MM.1S (cell line): Measurements from ENCODE around the gene DZANK1.

Experiments
- DNase-seq: peaks from one replicate; pipeline ENCODE4 v3.0.0-alpha.2; 2015
- H2AFZ ChIP-seq: fragments of 300-600 bp; sonication (generic); 2 replicates; pipeline ENCODE4 v1.6.0; 2016; ENCODE audit warnings: antibody characterized with exemption, low read length
- H3F3A ChIP-seq: fragments of 300-600 bp; sonication (generic); 2 replicates; pipeline ENCODE4 v1.6.1; 2016; ENCODE audit warnings: mild to moderate bottlenecking, antibody characterized with exemption, low read length, moderate library complexity, mixed read lengths; ENCODE audit not compliant: insufficient read depth
- H3K27ac ChIP-seq: fragments of 300-600 bp; sonication (generic); 2 replicates; pipeline ENCODE4 v1.5.1; 2016; ENCODE audit warnings: mild to moderate bottlenecking, low read length
- H3K27me3 ChIP-seq: fragments of 300-600 bp; sonication (generic); replicated peaks from 2 replicates; pipeline ENCODE4 v1.6.0; 2016; ENCODE audit warnings: low read length; ENCODE audit not compliant: insufficient read depth
- H3K36me3 ChIP-seq: fragments of 300-600 bp; sonication (generic); replicated peaks from 2 replicates; pipeline ENCODE4 v1.6.1; 2016; ENCODE audit warnings: mild to moderate bottlenecking, low read length, mixed read lengths; ENCODE audit not compliant: insufficient read depth
- H3K4me1 ChIP-seq: fragments of 300-600 bp; sonication (generic); 2 replicates; pipeline ENCODE4 v1.6.1; 2016; ENCODE audit warnings: low read length, mixed read lengths
- H3K4me2 ChIP-seq: fragments of 300-600 bp; sonication (generic); 2 replicates; pipeline ENCODE4 v1.6.0; 2016; ENCODE audit warnings: low read depth, low read length
- H3K4me3 ChIP-seq: fragments of 300-600 bp; sonication (generic); 2 replicates; pipeline ENCODE4 v1.5.1; 2016; ENCODE audit warnings: low read length, mixed read lengths
- H3K79me2 ChIP-seq: fragments of 300-600 bp; sonication (generic); 2 replicates; pipeline ENCODE4 v1.6.1; 2016; ENCODE audit warnings: mixed run types, low read length, mixed read lengths
- H3K9ac ChIP-seq: fragments of 300-600 bp; sonication (generic); 2 replicates; pipeline ENCODE4 v1.6.1; 2016; ENCODE audit warnings: low read length, mixed read lengths
- H3K9me2 ChIP-seq: fragments of 300-600 bp; sonication (generic); replicated peaks from 2 replicates; pipeline ENCODE4 v1.6.1; 2016; ENCODE audit warnings: mild to moderate bottlenecking, low read length, mixed read lengths; ENCODE audit not compliant: insufficient read depth
- H3K9me3 ChIP-seq: fragments of 300-600 bp; sonication (generic); replicated peaks from 2 replicates; pipeline ENCODE4 v1.6.1; 2016; ENCODE audit warnings: mild to moderate bottlenecking, low read length, mixed read lengths; ENCODE audit not compliant: insufficient read depth
- H4K20me1 ChIP-seq: fragments of 300-600 bp; sonication (generic); 2 replicates; pipeline ENCODE4 v1.6.1; 2016; ENCODE audit warnings: mild to moderate bottlenecking, low read length, moderate library complexity, mixed read lengths; ENCODE audit not compliant: insufficient read depth
- EZH2 ChIP-seq: fragments of 300-600 bp; sonication (generic); optimal IDR thresholded peaks from 2 replicates; pipeline ENCODE3; 2017; ENCODE audit warnings: low read depth, mild to moderate bottlenecking, antibody characterized with exemption, low read length, mixed read lengths
- EZH2phosphoT487 ChIP-seq: fragments of 300-600 bp; sonication (generic); IDR thresholded peaks from 2 replicates; pipeline ENCODE4 v1.6.1; 2018; ENCODE audit warnings: antibody characterized with exemption, low read length
- TF ChIP-seq, protein P1 (sequence below): fragments of 300-600 bp; sonication (generic); IDR thresholded peaks from 2 replicates; pipeline ENCODE4 v1.5.1; 2016; ENCODE audit warnings: antibody characterized with exemption, low read length, mixed read lengths

The DZANK1 gene

DNA sequence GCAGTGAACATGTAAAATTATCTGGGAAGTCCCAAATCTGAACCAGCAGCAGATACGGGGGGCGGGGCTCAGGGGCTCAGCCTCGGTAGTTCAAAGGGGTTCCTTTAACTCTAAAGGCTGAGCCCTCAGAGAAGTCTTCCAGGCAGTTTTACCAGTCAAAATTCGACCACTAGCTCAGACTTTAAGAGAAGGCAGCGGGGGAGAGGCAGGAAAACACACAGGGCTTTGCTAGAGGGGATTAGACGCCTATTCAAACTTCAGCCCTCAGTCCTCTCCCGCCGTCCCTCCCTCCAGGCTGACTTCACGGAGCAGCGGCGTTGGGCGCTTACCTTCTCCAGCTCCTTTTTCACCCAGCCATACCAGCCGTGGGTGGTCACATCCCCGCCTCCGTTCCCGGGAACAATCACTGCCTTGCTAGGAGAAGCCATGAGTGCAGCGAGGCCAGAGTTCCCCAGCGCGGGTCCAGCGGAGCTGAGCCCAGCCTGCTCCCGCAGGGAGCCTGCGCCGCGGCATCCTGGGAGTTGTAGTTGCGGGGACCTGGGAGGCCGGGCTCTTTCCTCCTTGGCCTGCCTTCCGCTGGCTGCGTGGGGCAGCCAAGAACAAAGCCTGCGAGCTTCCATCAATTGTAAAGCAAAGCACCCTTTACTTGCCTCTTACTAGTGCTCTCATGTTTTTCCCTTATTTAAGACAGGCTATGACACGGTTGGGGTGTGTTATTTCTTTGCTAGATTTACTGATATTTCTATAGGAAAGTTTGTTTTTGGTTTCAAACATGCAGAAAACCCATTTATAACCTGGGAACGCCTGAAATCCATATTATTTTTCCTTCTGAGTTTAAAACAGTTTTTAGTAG lies 30.1 kb upstream of the DZANK1 start, which contains the start of gene RBBP9:
Gene RBBP9 (minus strand): TSS at position 486 of the 853 bp plus-strand sequence. CDS start 58 bp downstream, at position 428.
- H3K4me3 ChIP-seq: peak within 1 kb of the TSS; percentile 91
- no peaks in the 10 kb centered on the region for H3K27me3 ChIP-seq
- peak within 1 kb of the TSS; percentile 42 for H3K4me2 ChIP-seq
- H3K9me3 ChIP-seq: no peaks in the 10 kb centered on the region
- peak; percentile 81 for DNase-seq
- peak within 1 kb of the TSS; percentile 95 for H2AFZ ChIP-seq
- no peaks in the 10 kb centered on the region for H4K20me1 ChIP-seq
- H3K27ac ChIP-seq: no peak within 1 kb of the TSS
- TF ChIP-seq, protein P1, sequence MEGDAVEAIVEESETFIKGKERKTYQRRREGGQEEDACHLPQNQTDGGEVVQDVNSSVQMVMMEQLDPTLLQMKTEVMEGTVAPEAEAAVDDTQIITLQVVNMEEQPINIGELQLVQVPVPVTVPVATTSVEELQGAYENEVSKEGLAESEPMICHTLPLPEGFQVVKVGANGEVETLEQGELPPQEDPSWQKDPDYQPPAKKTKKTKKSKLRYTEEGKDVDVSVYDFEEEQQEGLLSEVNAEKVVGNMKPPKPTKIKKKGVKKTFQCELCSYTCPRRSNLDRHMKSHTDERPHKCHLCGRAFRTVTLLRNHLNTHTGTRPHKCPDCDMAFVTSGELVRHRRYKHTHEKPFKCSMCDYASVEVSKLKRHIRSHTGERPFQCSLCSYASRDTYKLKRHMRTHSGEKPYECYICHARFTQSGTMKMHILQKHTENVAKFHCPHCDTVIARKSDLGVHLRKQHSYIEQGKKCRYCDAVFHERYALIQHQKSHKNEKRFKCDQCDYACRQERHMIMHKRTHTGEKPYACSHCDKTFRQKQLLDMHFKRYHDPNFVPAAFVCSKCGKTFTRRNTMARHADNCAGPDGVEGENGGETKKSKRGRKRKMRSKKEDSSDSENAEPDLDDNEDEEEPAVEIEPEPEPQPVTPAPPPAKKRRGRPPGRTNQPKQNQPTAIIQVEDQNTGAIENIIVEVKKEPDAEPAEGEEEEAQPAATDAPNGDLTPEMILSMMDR: no peak
- no peak for TF ChIP-seq EZH2phosphoT487
- no peak for TF ChIP-seq EZH2
- no peaks in the 10 kb centered on the region for H3K36me3 ChIP-seq
- no peaks in the 10 kb centered on the region for H3K79me2 ChIP-seq
- H3F3A ChIP-seq: no peaks in the 10 kb centered on the region
- no peaks in the 10 kb centered on the region for H3K4me1 ChIP-seq
- H3K9ac ChIP-seq: peak within 1 kb of the TSS; percentile 65; the same call in 1 of the 2 replicates
- H3K9me2 ChIP-seq: no peaks in the 10 kb centered on the region

DNA sequence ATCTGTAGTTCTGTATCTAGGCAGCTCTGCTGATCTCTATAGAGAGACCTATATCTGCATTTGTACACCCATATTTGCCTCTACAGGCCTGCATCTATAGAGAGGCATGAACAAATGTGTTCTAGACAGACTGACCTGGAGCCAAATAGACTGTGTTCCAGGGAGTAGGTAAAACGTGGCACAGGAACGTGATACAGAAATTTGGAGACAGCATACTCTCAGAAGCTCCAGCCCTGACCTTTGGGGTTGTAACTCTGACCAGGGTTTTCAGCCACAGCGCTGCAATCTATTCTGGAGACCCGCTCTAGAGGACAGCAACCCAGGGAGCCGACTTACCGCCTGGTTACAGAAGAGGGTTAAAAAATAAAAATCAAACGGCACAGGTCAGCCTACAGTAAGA lies 29.2 kb upstream of the DZANK1 start:
- Histone ChIP-seq H3K36me3 (no peaks in the 10 kb centered on the region), H3K4me2 (peak overlapping the region; percentile 42; the same call in 1 of the 2 replicates), H3K79me2 (no peaks in the 10 kb centered on the region), H2AFZ (peak overlapping the region; percentile 95), H3K27me3 (no peaks in the 10 kb centered on the region), H3K9me3 (no peaks in the 10 kb centered on the region), H3K4me3 (peak overlapping the region; percentile 91), H4K20me1 (no peaks in the 10 kb centered on the region), H3F3A (no peaks in the 10 kb centered on the region), H3K4me1 (no peaks in the 10 kb centered on the region), H3K9me2 (no peaks in the 10 kb centered on the region), H3K27ac (no peak overlapping the region), H3K9ac (peak overlapping the region; percentile 65; the same call in 1 of the 2 replicates)
- DNase-seq: peak; percentile 9
- TF ChIP-seq, protein P1: no peak
- TF ChIP-seq EZH2: no peak
- TF ChIP-seq EZH2phosphoT487: no peak

DNA sequence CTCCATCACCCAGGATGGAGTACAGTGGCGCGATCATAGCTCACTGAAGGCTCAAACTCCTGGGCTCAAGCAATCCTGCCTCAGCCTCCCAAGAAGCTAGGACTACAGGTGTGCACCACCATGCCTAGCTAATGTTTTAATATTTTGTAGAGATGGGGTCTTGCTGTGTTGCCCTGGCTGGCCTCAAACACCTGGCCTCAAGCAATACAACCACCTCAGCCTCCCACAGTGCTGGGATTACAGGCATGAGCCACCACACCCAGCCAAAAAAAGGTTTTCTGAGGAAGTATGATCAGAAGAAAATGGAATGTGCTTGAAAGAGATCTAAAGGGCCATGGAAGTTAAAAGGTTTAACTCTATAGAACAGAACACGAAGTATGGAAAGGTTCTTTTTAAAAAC lies 21.5 kb upstream of the DZANK1 start:
- H3K9ac ChIP-seq: no peak overlapping the region
- no peaks in the 10 kb centered on the region for H3K9me3 ChIP-seq
- TF ChIP-seq, protein P1: no peak
- TF ChIP-seq EZH2: no peak
- TF ChIP-seq EZH2phosphoT487: no peak
- no peaks in the 10 kb centered on the region for H3K4me1 ChIP-seq
- no peak overlapping the region for H3K4me3 ChIP-seq
- no peaks in the 10 kb centered on the region for H3K27me3 ChIP-seq
- no peak overlapping the region for H3K27ac ChIP-seq
- no peaks in the 10 kb centered on the region; the same call in 1 of the 2 replicates for H3K36me3 ChIP-seq
- H3K4me2 ChIP-seq: no peak overlapping the region
- no peaks in the 10 kb centered on the region; the same call in 1 of the 2 replicates for H3F3A ChIP-seq
- no peaks in the 10 kb centered on the region for H3K79me2 ChIP-seq
- H2AFZ ChIP-seq: no peak overlapping the region
- no peaks in the 10 kb centered on the region for H4K20me1 ChIP-seq
- DNase-seq: no peak
- H3K9me2 ChIP-seq: no peaks in the 10 kb centered on the region
